WTC11 (cell line): Measurements from ENCODE around the gene TRMT2A. TPM values are rescaled to one million over a fixed set of nuclear protein-coding genes. Genes with fewer than 3 reads are reported as not detected.

ENCODE experiments used
- ATAC-seq: fragments of 200-7000 bp; cut with Tn5 transposase; 2 replicates; pipeline ENCODE4 v1.10.0; 2021; ENCODE audit warnings: mild to moderate bottlenecking, moderate library complexity
- CTCF ChIA-PET: fragments of 300-600 bp; sonication (Branson Sonifier 250); formaldehyde crosslinking; loops from one replicate; lab custom pipeline; 2021; ENCODE audit warnings: antibody characterized with exemption; lab: Charles Lee
- POLR2A ChIA-PET: fragments of 350-600 bp; sonication (Branson Sonifier 250); formaldehyde crosslinking; loops from one replicate; lab custom pipeline; 2021; ENCODE audit warnings: antibody characterized with exemption; lab: Charles Lee
- DNase-seq: peaks from one replicate; pipeline ENCODE4 v3.0.0; 2021; ENCODE audit warnings: low spot score
- H3K27ac Mint-ChIP-seq: 2 replicates; pipeline ENCODE4 v1.8.0; 2021; ENCODE audit warnings: mixed read lengths
- H3K27me3 Mint-ChIP-seq: 2 replicates; pipeline ENCODE4 v1.8.0; 2021; ENCODE audit warnings: low read depth, mild to moderate bottlenecking, moderate library complexity, mixed read lengths
- H3K36me3 Mint-ChIP-seq: 2 replicates; pipeline ENCODE4 v1.8.0; 2021; ENCODE audit warnings: mixed read lengths
- H3K4me1 Mint-ChIP-seq: 2 replicates; pipeline ENCODE4 v1.8.0; 2022; ENCODE audit warnings: mixed read lengths
- H3K4me3 Mint-ChIP-seq: 2 replicates; pipeline ENCODE4 v1.8.0; 2021; ENCODE audit warnings: mild to moderate bottlenecking, moderate library complexity, mixed read lengths
- H3K9me3 Mint-ChIP-seq: 2 replicates; pipeline ENCODE4 v1.8.0; 2021; ENCODE audit warnings: mixed read lengths
- FOXK1 ChIP-seq: sonication (generic); formaldehyde crosslinking; IDR thresholded peaks from 2 replicates; pipeline ENCODE4 v1.8.0; 2022; ENCODE audit warnings: mild to moderate bottlenecking, moderate library complexity, missing genetic modification reagents
- FOXP1 ChIP-seq: sonication (generic); formaldehyde crosslinking; IDR thresholded peaks from 2 replicates; pipeline ENCODE4 v1.8.0; 2022; ENCODE audit warnings: missing genetic modification reagents, mild to moderate bottlenecking, moderate library complexity, borderline replicate concordance
- FOXP4 ChIP-seq: sonication (generic); formaldehyde crosslinking; IDR thresholded peaks from 2 replicates; pipeline ENCODE4 v1.8.0; 2022; ENCODE audit warnings: mild to moderate bottlenecking, missing genetic modification reagents
- HMGXB4 ChIP-seq: sonication (generic); formaldehyde crosslinking; IDR thresholded peaks from 2 replicates; pipeline ENCODE4 v1.8.1; 2023; ENCODE audit warnings: mild to moderate bottlenecking, moderate library complexity, missing genetic modification reagents
- NFYB ChIP-seq: sonication (generic); formaldehyde crosslinking; conservative IDR thresholded peaks from 2 replicates; pipeline ENCODE4 v1.8.0; 2022; ENCODE audit warnings: low read depth, missing genetic modification reagents
- NR2C2 ChIP-seq: sonication (generic); formaldehyde crosslinking; IDR thresholded peaks from 2 replicates; pipeline ENCODE4 v1.8.0; 2022; ENCODE audit warnings: mild to moderate bottlenecking, missing genetic modification reagents
- SP1 ChIP-seq: sonication (generic); formaldehyde crosslinking; conservative IDR thresholded peaks from 2 replicates; pipeline ENCODE4 v1.8.1; 2022; ENCODE audit warnings: missing genetic modification reagents
- TEAD4 ChIP-seq: sonication (generic); formaldehyde crosslinking; IDR thresholded peaks from 2 replicates; pipeline ENCODE4 v1.8.0; 2022; ENCODE audit warnings: mild to moderate bottlenecking, missing genetic modification reagents
- TP53 ChIP-seq: sonication (generic); formaldehyde crosslinking; IDR thresholded peaks from 2 replicates; pipeline ENCODE4 v1.8.1; 2023; ENCODE audit warnings: mild to moderate bottlenecking, missing genetic modification reagents
- USF1 ChIP-seq: sonication (generic); formaldehyde crosslinking; IDR thresholded peaks from 2 replicates; pipeline ENCODE4 v1.8.0; 2022; ENCODE audit warnings: mild to moderate bottlenecking, missing genetic modification reagents
- ZNF121 ChIP-seq: sonication (generic); formaldehyde crosslinking; IDR thresholded peaks from 2 replicates; pipeline ENCODE4 v1.8.0; 2023; ENCODE audit warnings: missing genetic modification reagents
- ZNF138 ChIP-seq: sonication (generic); formaldehyde crosslinking; conservative IDR thresholded peaks from 2 replicates; pipeline ENCODE4 v1.8.1; 2022; ENCODE audit warnings: mild to moderate bottlenecking, moderate library complexity, missing genetic modification reagents
- ZNF396 ChIP-seq: fragments of 250-450 bp; sonication (Bioruptor Pico); IDR thresholded peaks from 2 replicates; pipeline ENCODE4 v1.8.0; 2021; ENCODE audit warnings: mild to moderate bottlenecking, moderate library complexity, borderline replicate concordance
- ZNF532 ChIP-seq: fragments of 250-450 bp; sonication (Bioruptor Pico); IDR thresholded peaks from 2 replicates; pipeline ENCODE4 v1.9.0; 2021; ENCODE audit warnings: mild to moderate bottlenecking, borderline replicate concordance
- total RNA-seq: library from RNA; stranded (reverse); gene quantifications from 3 replicates; pipeline ENCODE4 v1.2.3, GENCODE V29; 2021
- TF ChIP-seq, protein P1 (sequence below): sonication (generic); formaldehyde crosslinking; IDR thresholded peaks from 2 replicates; pipeline ENCODE4 v1.8.1; 2023; ENCODE audit warnings: mild to moderate bottlenecking, missing genetic modification reagents, moderate library complexity
- TF ChIP-seq, protein P2 (sequence below): fragments of 250-450 bp; sonication (Bioruptor Pico); IDR thresholded peaks from 2 replicates; pipeline ENCODE4 v1.9.0; 2021; ENCODE audit warnings: mild to moderate bottlenecking
- TF ChIP-seq, protein P3 (sequence below): sonication (generic); formaldehyde crosslinking; IDR thresholded peaks from 2 replicates; pipeline ENCODE4 v1.8.1; 2023; ENCODE audit warnings: mild to moderate bottlenecking, missing genetic modification reagents
- TF ChIP-seq, protein P4 (sequence below): sonication (generic); formaldehyde crosslinking; conservative IDR thresholded peaks from 2 replicates; pipeline ENCODE4 v1.8.1; 2022; ENCODE audit warnings: mild to moderate bottlenecking, missing genetic modification reagents

The TRMT2A gene
- total RNA-seq, 1 experiment from 2014 or later, result 68.6 TPM

DNA sequence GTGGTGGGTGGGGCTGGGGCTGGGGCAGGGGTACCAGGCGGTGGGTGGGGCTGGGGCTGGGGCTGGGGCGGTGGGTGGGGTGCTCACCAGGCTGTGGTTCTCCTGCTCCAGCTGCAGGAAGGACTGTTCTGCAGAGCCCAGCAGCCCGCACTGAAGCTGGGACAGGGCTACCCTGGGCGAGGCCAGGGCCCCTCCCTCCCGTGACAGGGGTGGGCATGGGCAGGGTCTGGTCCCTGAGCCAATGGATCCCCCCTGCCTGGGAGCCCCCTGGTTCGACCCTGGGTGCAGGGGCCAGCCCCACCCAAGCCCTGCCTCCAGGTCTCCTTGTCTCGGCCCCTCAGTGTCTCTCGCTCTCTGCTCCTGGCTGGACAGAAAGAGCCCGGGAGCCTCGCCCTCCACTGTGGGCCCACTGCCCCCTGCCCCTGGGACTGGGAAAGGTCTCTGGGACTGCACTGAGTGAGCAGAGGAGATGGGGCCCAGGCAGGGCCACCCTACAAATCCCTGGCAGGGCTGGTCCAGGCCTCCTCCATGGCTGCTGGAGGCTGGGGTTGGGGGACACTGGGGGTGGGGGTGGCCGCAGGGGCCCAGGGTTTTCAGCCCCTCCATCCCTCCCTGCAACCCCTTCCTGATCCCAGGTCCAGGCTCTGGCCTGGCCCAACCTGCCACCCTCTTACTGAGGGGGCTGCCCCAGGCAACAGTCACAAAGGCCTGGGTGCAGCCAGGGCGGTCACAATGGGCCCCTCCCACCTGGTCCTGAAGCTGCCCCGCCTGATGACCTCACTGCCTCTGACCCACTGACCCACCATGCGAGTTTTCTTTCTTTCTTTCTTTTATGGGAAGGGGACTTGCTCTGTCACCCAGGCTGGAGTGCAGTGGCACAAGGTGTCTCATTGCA lies 33.6 kb upstream of the TRMT2A start, which contains the start of gene CCDC188:
TSS of gene CCDC188 (minus strand) at position 675 of the 895 bp plus-strand sequence. CDS start at position 606, 69 bp downstream.
- Mint-ChIP-seq H3K9me3 (no peaks in the 10 kb centered on the region), H3K4me3 (no peak within 1 kb of the TSS), H3K36me3 (no peaks in the 10 kb centered on the region), H3K27ac (no peak within 1 kb of the TSS), H3K27me3 (no peaks in the 10 kb centered on the region), H3K4me1 (peaks cover 3% of the 10 kb centered on the region; the same call in 1 of the 2 replicates)
- ChIA-PET CTCF (interaction anchor here (0.6 to 1.0 kb wide), 4 partner anchors 36 to 382 kb away, joined by 3 to 4 read pairs (median 3); no protein-coding TSS in a partner anchor), POLR2A (interaction anchor here (0.7 kb wide), 1 partner anchor 243 kb away, joined by 4 read pairs; the partner anchor contains the start of gene ZNF74)
- TF ChIP-seq, protein P1, sequence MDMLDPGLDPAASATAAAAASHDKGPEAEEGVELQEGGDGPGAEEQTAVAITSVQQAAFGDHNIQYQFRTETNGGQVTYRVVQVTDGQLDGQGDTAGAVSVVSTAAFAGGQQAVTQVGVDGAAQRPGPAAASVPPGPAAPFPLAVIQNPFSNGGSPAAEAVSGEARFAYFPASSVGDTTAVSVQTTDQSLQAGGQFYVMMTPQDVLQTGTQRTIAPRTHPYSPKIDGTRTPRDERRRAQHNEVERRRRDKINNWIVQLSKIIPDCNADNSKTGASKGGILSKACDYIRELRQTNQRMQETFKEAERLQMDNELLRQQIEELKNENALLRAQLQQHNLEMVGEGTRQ (CRISPR knock-in tag), result no peak
- TF ChIP-seq FOXP1 (no peak), NFYB (CRISPR knock-in tag) (no peak), SP1 (CRISPR knock-in tag) (no peak), TP53 (no peak), ZNF396 (CRISPR knock-in tag) (no peak), ZNF532 (CRISPR knock-in tag) (no peak), HMGXB4 (CRISPR knock-in tag) (no peak), TEAD4 (CRISPR knock-in tag) (no peak), ZNF121 (CRISPR knock-in tag) (no peak), ZNF138 (CRISPR knock-in tag) (no peak), USF1 (CRISPR knock-in tag) (no peak), FOXK1 (CRISPR knock-in tag) (no peak), NR2C2 (CRISPR knock-in tag) (no peak), FOXP4 (no peak)
- TF ChIP-seq, protein P2, sequence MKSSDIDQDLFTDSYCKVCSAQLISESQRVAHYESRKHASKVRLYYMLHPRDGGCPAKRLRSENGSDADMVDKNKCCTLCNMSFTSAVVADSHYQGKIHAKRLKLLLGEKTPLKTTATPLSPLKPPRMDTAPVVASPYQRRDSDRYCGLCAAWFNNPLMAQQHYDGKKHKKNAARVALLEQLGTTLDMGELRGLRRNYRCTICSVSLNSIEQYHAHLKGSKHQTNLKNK (CRISPR knock-in tag), result no peak
- TF ChIP-seq, protein P3, sequence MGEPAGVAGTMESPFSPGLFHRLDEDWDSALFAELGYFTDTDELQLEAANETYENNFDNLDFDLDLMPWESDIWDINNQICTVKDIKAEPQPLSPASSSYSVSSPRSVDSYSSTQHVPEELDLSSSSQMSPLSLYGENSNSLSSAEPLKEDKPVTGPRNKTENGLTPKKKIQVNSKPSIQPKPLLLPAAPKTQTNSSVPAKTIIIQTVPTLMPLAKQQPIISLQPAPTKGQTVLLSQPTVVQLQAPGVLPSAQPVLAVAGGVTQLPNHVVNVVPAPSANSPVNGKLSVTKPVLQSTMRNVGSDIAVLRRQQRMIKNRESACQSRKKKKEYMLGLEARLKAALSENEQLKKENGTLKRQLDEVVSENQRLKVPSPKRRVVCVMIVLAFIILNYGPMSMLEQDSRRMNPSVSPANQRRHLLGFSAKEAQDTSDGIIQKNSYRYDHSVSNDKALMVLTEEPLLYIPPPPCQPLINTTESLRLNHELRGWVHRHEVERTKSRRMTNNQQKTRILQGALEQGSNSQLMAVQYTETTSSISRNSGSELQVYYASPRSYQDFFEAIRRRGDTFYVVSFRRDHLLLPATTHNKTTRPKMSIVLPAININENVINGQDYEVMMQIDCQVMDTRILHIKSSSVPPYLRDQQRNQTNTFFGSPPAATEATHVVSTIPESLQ (CRISPR knock-in tag), result no peak
- TF ChIP-seq, protein P4, sequence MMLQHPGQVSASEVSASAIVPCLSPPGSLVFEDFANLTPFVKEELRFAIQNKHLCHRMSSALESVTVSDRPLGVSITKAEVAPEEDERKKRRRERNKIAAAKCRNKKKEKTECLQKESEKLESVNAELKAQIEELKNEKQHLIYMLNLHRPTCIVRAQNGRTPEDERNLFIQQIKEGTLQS, result no peak
- ATAC-seq, result no peak
- no peak for DNase-seq
